Keratinocyte (primary cell): Measurements from ENCODE around the gene NUDT3. TPM values are rescaled to one million over a fixed set of nuclear protein-coding genes. Genes with fewer than 3 reads are reported as not detected.
"Not testable (repeated sequence)": the region's sequence is repeated elsewhere in the genome, so short reads cannot be mapped to it uniquely, and the experiment has no call there.

Experiments
- DNase-seq: peaks from one replicate; pipeline ENCODE4 v3.0.0-alpha.2; 2011; ENCODE audit warnings: low read depth, missing footprints, low spot score
- FAIRE-seq: peaks from 2 replicates; lab custom pipeline; 2011; peaks lifted over from hg19 to GRCh38; lab: Jason Lieb, UNC
- H2AFZ ChIP-seq: 2 replicates; pipeline ENCODE4 v1.6.0; 2012; ENCODE audit warnings: low read length, control low read depth, inconsistent platforms; ENCODE audit not compliant: control insufficient read depth
- H3K27ac ChIP-seq: 2 replicates; pipeline ENCODE4 v1.5.1; 2011; ENCODE audit warnings: low read length; ENCODE audit not compliant: control insufficient read depth, insufficient read depth
- H3K27me3 ChIP-seq: 3 replicates; pipeline ENCODE4 v1.6.0; 2011; ENCODE audit warnings: low read length; ENCODE audit not compliant: control insufficient read depth, insufficient read depth; ENCODE audit errors: extremely low read depth
- H3K36me3 ChIP-seq, 2 experiments: 2 replicates in 1 of 2; 3 replicates in 1 of 2; pipeline ENCODE4 v1.5.1; 2011; ENCODE audit warnings: low read length in 2 of 2, mild to moderate bottlenecking in 1 of 2; ENCODE audit not compliant: control insufficient read depth in 2 of 2, insufficient read depth in 2 of 2; ENCODE audit errors: extremely low read depth in 1 of 2
- H3K4me1 ChIP-seq: 3 replicates; pipeline ENCODE4 v1.5.1; 2011; ENCODE audit warnings: low read length; ENCODE audit not compliant: control insufficient read depth, insufficient read depth; ENCODE audit errors: extremely low read depth
- H3K4me2 ChIP-seq: 3 replicates; pipeline ENCODE4 v1.6.0; 2011; ENCODE audit warnings: low read depth, low read length; ENCODE audit not compliant: control insufficient read depth, insufficient read depth; ENCODE audit errors: extremely low read depth
- H3K4me3 ChIP-seq, 3 experiments: fragments of 200-600 bp in 1 of 3; sonication (generic) in 1 of 3; 2 replicates in 2 of 3; 3 replicates in 1 of 3; pipeline ENCODE4 v1.5.1; 2011 to 2016; ENCODE audit warnings: low read length in 3 of 3, mild to moderate bottlenecking in 3 of 3, control low read depth in 2 of 3, inconsistent platforms in 1 of 3, low read depth in 1 of 3, mixed read lengths in 1 of 3, mixed run types in 1 of 3, moderate library complexity in 1 of 3; ENCODE audit not compliant: control insufficient read depth in 2 of 3, insufficient read depth in 2 of 3; ENCODE audit errors: extremely low read depth in 1 of 3
- H3K79me2 ChIP-seq: 2 replicates; pipeline ENCODE4 v1.6.0; 2012; ENCODE audit warnings: low read length; ENCODE audit not compliant: control insufficient read depth, insufficient read depth
- H3K9ac ChIP-seq: 3 replicates; pipeline ENCODE4 v1.6.0; 2011; ENCODE audit warnings: low read length; ENCODE audit not compliant: control insufficient read depth, insufficient read depth; ENCODE audit errors: extremely low read depth
- H3K9me1 ChIP-seq: 3 replicates; pipeline ENCODE4 v1.6.0; 2011; ENCODE audit warnings: low read length; ENCODE audit not compliant: control insufficient read depth, insufficient read depth; ENCODE audit errors: extremely low read depth
- H3K9me3 ChIP-seq: 2 replicates; pipeline ENCODE4 v1.5.1; 2012; ENCODE audit warnings: low read depth, low read length; ENCODE audit not compliant: control insufficient read depth
- H4K20me1 ChIP-seq: 3 replicates; pipeline ENCODE4 v1.6.0; 2011; ENCODE audit warnings: low read length; ENCODE audit not compliant: control insufficient read depth, insufficient read depth; ENCODE audit errors: extremely low read depth
- CTCF ChIP-seq, 3 experiments: IDR thresholded peaks in 1 of 3; conservative IDR thresholded peaks in 1 of 3; optimal IDR thresholded peaks in 1 of 3; 2 replicates in 2 of 3; 3 replicates in 1 of 3; pipeline versions ENCODE3 to v1.5.1; 2011; ENCODE audit warnings: low read length in 3 of 3, mild to moderate bottlenecking in 3 of 3, moderate library complexity in 2 of 3, control low read depth in 1 of 3, inconsistent platforms in 1 of 3; ENCODE audit not compliant: insufficient read depth in 2 of 3; ENCODE audit errors: extremely low read depth in 1 of 3
- EZH2 ChIP-seq: IDR thresholded peaks from one replicate; pipeline ENCODE4 v1.6.1; 2012; ENCODE audit warnings: inconsistent platforms, mild to moderate bottlenecking, low read length, moderate library complexity
- dilution Hi-C: fragments of 300-500 bp; cut with MboI; formaldehyde crosslinking; loops from one replicate; pipeline ENCODE4 v1.7.0; 2020; ENCODE audit warnings: low sequenced_read_pairs; ENCODE audit not compliant: extremely low pct_ligation_motif_present
- polyA plus RNA-seq, 5 experiments: library from polyadenylated mRNA; depleted of rRNA in 3 of 5; stranded (reverse) in 3 of 5; stranded (forward) in 1 of 5; unstranded in 1 of 5; fragments of >200 nt; gene quantifications; 1 replicate in 1 of 5; 2 replicates in 3 of 5; 3 replicates in 1 of 5; pipeline versions ENCODE4 v1.2.1 to v1.2.3, GENCODE V29; 2011 to 2012; ENCODE audit warnings: missing spikeins in 2 of 5, low read depth in 1 of 5, low replicate concordance in 1 of 5

Gene NUDT3
- polyA plus RNA-seq, 1 donor (not counting 4 experiments of a cell fraction or from before 2014, with no cell fraction given), result 16.5 TPM

- peaks cover 10% of the 10 kb centered on the region for H3K79me2 ChIP-seq
- dilution Hi-C loops, result no loop called here
- no peak overlapping the region for H3K4me2 ChIP-seq
These were observed 61.0 kb downstream of the NUDT3 start for GRCh38 chr6:34331371-34332050.

GRCh38 chr6:34329814-34330213 lies 62.7 kb downstream of the NUDT3 start:
- H3K9ac ChIP-seq, H3K9me1 ChIP-seq, H3K4me1 ChIP-seq, H4K20me1 ChIP-seq, H3K27ac ChIP-seq, H3K4me2 ChIP-seq, H3K27me3 ChIP-seq, H3K4me3 ChIP-seq, H3K9me3 ChIP-seq, FAIRE-seq, dilution Hi-C loops, DNase-seq, H3K36me3 ChIP-seq, H2AFZ ChIP-seq, H3K79me2 ChIP-seq: not testable (repeated sequence)

More at GRCh38 chr6:34331371-34332050, 61.0 kb downstream of the NUDT3 start:
- FAIRE-seq (no peak), DNase-seq (no peak)
- H4K20me1 ChIP-seq, result no peaks in the 10 kb centered on the region
- H3K9me3 ChIP-seq, result no peaks in the 10 kb centered on the region
- no peak overlapping the region for H2AFZ ChIP-seq
- no peaks in the 10 kb centered on the region for H3K9me1 ChIP-seq
- H3K4me3 ChIP-seq, result no peak overlapping the region
- no peaks in the 10 kb centered on the region for H3K4me1 ChIP-seq
- H3K27ac ChIP-seq, result no peak overlapping the region
- TF ChIP-seq EZH2 (no peak), CTCF (optimal IDR thresholded peaks at IDR 0.05 in 1 of 3, IDR thresholded peaks at IDR 0.05 in 1 of 3, conservative IDR thresholded peaks at IDR 0.05 in 1 of 3; ENCODE audit: extremely low read depth in 1 of 3, insufficient read depth in 2 of 3, low read length in 3 of 3) (no peak)
- no peaks in the 10 kb centered on the region for H3K27me3 ChIP-seq
- no peak overlapping the region for H3K9ac ChIP-seq
- H3K36me3 ChIP-seq, result peaks cover 4 to 6% of the 10 kb centered on the region in 2 experiments

GRCh38 chr6:34328969-34329368 lies 63.5 kb downstream of the NUDT3 start:
- H3K9me1 ChIP-seq, result no peaks in the 10 kb centered on the region
- no peak overlapping the region for H3K27ac ChIP-seq
- H3K79me2 ChIP-seq, result peaks cover 8% of the 10 kb centered on the region
- no peaks in the 10 kb centered on the region for H3K9me3 ChIP-seq
- dilution Hi-C loops, result no loop called here
- no peak overlapping the region for H3K9ac ChIP-seq
- no peak overlapping the region for H3K4me2 ChIP-seq
- DNase-seq (no peak), FAIRE-seq (no peak)
- H3K36me3 ChIP-seq, result peaks cover 0 to 3% of the 10 kb centered on the region in 2 experiments
- H4K20me1 ChIP-seq, result no peaks in the 10 kb centered on the region
- no peaks in the 10 kb centered on the region for H3K27me3 ChIP-seq
- no peak overlapping the region for H3K4me3 ChIP-seq
- H3K4me1 ChIP-seq, result no peaks in the 10 kb centered on the region
- TF ChIP-seq CTCF (optimal IDR thresholded peaks at IDR 0.05 in 1 of 3, IDR thresholded peaks at IDR 0.05 in 1 of 3, conservative IDR thresholded peaks at IDR 0.05 in 1 of 3; ENCODE audit: extremely low read depth in 1 of 3, insufficient read depth in 2 of 3, low read length in 3 of 3) (no peak), EZH2 (no peak)
- no peak overlapping the region for H2AFZ ChIP-seq
